CD4-positive, alpha-beta T cell treated with Interleukin-1 beta for 1 hour (primary cell): ENCODE measurements around the gene KRTAP4-16.
"Not testable (repeated sequence)": the region's sequence is repeated elsewhere in the genome, so short reads cannot be mapped to it uniquely, and the experiment has no call there.

ENCODE experiments used
- DNase-seq, 2 donors: peaks; one replicate each; pipeline ENCODE4 v3.0.0-alpha.2; 2020 to 2022

KRTAP4-16 gene

DNA sequence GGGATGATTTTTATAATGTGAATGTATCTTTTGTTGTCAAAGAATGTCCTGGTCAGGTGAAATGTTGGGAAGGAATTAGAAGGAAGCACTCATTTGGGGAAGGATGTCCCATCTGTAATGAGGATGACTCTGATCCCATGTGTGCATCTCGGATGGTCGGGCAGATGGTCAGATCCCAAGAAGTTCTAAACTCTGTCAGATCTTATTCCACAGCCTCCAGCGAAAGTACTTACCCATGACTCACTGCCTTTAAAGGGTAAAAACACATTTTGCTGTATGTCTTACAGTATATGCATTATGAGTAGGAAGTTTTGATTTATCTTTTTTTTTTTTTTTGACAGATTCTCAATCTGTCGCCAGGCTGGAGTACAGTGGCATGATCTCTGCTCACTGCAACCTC lies 16.7 kb upstream of the KRTAP4-16 start:
- no peak for DNase-seq

DNA sequence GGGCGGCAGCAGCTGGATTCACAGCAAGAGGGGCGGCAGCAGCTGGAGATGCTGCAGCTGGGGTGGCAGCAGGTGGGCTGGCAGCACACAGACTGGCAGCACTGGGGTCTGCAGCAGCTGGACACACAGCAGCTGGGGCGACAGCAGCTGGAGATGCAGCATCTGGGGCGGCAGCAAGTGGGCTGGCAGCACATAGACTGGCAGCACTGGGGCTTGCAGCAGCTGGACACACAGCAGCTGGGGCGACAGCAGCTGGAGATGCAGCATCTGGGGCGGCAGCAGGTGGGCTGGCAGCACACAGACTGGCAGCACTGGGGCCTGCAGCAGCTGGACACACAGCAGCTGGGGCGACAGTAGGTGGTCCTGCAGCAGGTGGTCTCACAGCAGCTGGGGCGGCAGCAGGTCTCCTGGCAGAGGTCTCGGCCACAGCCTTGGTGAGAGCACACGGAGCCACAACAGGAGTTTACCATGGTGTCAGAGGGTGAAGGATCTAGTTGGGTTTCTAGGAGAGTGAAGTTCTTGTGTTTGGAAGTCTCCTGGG lies 15.9 kb upstream of the KRTAP4-16 start, which contains the start of gene KRTAP4-11:
Gene KRTAP4-11 (minus strand): TSS at position 528 of the 541 bp plus-strand sequence. CDS start 58 bp downstream, at position 470.
- not testable (repeated sequence) for DNase-seq

DNA sequence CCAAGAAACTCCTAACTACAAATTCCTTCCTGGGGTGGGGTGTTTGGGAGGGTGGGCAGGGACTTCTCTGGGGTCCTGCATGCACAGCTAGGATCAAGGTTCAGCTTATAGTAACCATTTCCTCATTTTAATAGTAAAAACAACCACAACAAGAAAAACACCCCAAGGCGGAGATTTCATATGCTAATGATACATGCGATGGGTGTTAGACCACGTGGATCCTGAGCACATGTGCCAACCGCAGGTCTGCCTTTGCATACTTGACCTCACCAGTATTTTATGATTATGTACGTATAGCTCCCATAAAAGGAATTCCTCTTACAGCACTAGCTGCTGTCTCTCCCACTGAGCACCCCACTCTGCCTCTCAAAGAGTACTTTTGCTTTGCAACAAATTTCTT lies 14.3 kb upstream of the KRTAP4-16 start:
- peak in 1 of 2 donors; percentile 52 for DNase-seq

DNA sequence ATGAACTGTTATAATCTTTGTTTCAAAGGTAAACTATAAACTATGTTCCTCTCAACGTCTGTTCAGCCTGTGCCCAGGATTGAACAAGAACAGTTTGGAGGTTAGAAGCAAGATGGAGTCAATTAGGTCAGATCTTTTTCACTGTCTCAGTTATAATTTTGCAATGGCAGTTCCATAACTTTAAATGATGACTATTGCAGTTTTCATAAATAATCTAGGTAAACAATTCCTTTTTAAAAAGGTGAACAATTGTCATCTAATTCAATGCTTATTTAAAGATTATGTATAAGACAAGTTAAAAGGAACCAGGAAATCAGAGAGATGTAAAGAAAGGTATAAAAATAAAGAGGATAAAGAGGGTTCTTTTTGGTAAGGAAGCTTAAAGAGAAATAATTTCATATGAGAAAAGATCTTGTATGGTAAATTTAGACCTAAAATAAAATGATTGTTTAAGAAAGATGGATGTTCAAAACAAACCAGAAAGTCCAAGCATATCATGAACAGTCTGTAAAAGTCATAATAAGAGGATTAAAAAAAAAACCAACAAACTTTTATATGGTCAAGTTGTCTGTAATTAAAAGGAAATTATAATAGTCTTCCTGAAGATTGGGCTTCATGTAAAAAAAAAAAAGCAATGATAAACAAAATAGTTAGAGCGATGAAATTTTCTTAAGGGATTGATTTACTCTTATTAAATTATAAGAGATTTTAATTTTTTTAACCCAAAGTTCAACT lies 9.3 kb upstream of the KRTAP4-16 start:
- DNase-seq = no peak

DNA sequence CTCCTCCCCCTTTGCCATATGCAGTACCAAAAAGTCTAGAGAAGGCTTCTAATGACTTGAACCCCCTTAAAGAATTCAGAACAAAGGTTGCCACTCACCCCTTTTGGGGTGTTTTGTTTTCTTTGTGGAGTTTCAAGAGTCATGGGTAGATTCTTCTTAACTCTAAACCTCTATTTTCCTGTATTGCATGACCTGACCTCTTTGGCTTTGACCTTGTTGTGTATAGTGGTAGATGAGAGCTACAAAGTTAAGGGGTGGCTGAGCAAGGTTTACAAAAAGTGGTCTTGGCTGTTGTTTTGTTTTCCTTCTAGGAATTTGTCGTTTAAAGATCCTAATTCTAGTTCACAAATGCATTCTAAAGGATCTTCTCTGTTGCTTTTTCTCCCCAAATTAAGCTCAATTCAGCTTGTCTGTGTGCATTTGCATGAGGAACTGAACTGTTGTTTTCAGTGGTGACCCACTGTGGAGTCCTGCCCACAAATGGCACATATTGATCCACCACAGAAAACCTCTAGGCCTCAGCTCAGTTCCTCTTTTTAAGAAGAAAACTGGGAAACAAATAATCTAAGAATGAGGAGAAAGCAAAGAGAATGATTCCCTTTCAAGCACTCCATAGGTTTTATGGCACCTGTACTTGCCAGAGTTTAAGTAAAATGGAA lies 6.8 kb upstream of the KRTAP4-16 start:
- not testable (repeated sequence) for DNase-seq

DNA sequence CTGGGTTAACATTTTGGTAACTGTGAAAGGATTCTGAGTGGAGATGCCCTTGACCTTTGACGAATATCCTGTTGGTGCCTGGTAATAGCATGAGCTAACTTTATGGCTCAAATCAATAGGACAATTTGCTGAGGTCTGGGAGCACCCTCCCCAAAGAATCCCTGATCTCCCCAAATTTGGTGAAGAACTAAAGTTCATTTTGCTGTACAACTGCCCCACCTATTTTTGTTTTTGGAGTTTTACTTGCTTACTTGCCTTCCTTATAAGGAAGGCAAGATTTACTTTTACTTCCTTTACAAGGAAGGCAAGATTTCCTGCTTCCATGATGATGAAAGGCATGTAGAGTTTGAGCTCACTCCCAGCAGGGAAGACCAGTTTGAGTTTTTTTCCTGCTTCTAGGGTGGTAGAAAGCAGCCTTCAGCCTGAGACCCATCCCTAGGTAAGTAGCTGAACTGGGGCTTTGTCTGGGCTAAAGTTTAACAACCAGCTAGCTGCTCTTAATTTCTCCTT lies 6.0 kb upstream of the KRTAP4-16 start:
- no peak for DNase-seq

DNA sequence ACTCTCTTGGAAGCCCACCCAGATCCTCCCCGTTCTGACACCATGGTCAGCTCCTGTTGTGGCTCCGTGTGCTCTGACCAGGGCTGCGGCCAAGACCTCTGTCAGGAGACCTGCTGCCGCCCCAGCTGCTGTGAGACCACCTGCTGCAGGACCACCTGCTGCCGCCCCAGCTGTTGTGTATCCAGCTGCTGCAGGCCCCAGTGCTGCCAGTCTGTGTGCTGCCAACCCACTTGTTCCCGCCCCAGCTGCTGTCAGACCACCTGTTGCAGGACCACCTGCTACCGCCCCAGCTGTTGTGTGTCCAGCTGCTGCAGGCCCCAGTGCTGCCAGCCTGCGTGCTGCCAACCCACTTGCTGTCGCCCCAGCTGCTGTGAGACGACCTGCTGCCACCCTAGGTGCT lies 3.3 kb upstream of the KRTAP4-16 start, which contains the start of gene KRTAP4-9:
Gene KRTAP4-9 (plus strand): TSS at position 43 of the 400 bp plus-strand sequence. CDS start 0 bp downstream, at position 43.
- not testable (repeated sequence) for DNase-seq

DNA sequence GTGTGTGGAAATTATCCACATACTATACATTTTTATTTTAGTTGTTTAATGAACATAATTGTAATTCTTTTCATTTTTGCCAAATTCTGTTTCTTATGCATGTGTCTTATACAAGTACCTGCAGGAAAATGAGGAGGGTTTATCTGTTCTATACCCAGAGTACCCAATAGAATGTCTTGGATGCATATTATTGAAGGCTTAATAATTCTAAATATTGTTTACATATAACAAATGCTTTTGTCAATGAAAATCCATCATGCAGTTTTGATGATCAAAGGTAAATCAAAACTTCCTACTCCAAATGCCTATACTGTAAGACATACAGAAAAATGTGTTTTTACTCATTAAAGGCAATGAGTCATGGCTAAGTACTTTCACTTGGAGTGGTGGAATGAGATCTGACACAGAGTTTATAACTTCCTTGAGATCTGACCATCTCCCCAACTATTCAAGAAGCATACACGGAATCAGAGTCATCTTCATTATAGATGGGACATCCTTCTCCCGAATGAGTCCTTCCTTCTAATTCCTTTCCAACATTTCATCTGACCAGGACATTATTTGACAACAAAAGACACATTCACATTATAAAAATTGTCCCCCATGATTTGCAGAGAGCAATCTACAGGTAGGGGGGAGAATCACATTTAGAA lies 2.5 kb upstream of the KRTAP4-16 start:
- DNase-seq = not testable (repeated sequence)

DNA sequence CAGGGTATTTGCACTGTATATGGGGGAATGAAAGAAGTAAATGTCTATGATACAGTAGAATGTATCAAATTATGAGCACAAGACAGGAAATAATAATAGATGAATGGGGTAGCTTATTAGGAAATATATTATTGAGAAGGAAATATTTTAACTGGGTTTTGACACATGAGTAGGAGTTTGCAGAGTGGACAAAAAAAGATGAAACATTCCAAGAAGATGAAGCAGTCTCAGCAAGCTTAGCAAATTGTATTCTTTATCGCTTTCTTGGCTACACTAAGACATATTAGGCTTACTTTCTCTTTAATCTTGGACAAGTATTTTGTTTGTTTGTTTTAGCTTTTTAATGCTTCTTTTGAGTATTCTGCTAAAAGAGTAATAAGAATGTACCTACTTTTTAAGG lies 1.9 kb upstream of the KRTAP4-16 start:
- no peak for DNase-seq

DNA sequence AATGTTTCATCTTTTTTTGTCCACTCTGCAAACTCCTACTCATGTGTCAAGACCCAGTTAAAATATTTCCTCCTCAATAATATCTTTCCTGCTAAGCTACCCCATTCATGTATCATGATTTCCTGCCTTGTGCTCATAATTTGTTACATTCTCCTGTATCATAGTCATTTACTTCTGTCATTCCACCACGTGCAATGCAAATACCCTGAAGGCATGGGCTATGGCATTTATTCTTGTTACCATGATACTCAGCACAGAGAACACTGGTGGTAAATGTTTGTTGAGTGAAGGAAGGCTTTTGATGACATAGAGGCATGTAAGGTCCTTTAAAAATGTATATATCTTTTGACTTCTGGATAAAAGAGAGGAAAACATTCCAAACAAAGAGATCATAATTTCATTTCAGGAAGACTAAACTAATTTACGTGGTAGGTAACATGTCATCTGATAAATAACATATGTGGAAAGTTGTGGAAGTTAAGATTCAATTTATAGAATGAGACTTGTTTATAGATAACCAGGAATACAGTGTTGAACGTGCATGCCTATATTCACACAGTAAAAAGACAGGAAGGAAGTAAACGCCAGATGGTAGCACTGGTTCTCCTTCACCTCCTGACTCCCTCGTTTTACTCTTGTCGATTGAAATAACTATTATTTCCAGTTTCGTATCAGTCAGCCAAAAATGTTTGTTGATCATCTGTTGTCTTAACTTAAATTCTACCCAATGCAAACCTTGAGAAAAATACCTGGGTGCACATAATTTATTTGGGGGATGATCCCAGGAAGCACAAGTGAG lies 2.1 kb downstream of the KRTAP4-16 start:
- not testable (repeated sequence) for DNase-seq

DNA sequence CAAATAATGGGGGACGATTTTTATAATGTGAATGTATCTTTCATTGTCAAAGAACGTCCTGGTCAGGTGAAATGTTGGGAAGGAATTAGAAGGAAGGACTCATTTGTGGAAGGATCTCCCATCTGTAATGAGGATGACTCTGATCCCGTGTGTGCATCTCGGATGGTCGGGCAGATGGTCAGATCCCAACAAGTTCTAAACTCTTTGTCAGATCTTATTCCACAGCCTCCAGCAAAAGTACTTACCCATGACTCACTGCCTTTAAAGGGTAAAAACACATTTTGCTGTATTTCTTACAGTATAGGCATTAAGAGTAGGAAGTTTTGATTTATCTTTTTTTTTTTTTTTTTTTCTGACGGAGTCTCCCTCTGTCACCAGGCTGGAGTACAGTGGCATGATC lies 3.5 kb downstream of the KRTAP4-16 start:
- DNase-seq = no peak

DNA sequence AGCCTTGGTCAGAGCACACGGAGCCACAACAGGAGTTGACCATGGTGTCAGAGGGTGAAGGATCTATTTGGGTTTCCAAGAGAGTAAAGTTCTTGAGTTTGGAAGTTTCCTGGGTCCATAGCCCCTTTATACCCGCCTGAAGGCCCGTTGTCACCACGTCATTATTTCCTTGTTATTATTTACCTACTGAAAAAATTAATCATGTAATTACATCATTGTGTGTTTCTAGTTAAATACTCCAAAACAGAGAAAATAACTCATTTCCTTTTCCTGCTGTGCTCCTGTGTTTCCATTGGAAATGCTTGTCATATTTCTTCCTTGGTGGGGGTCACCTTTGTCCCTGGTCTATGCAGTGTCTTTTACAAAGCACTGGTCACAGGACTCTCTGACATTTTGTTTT lies 4.0 kb downstream of the KRTAP4-16 start, which contains the start of gene KRTAP4-8:
Gene KRTAP4-8 (minus strand): TSS at position 101 of the 400 bp plus-strand sequence. CDS start 58 bp downstream, at position 43.
- DNase-seq = no peak

DNA sequence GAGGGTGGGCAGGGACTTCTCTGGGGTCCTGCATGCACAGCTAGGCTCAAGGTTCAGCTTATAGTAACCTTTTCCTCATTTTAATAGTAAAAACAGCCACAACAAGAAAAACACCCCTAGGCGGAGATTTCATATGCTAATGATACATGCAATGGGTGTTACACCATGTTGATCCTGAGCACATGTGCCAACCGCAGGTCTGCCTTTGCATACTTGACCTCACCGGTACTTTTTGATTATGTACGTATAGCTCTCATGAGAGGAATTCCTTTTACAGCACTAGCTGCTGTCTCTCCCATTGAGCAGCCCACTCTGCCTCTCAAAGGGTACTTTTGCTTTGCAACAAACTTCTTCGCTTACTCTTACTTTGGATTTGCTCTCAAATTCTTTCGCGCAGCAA lies 6.0 kb downstream of the KRTAP4-16 start:
- no peak for DNase-seq

DNA sequence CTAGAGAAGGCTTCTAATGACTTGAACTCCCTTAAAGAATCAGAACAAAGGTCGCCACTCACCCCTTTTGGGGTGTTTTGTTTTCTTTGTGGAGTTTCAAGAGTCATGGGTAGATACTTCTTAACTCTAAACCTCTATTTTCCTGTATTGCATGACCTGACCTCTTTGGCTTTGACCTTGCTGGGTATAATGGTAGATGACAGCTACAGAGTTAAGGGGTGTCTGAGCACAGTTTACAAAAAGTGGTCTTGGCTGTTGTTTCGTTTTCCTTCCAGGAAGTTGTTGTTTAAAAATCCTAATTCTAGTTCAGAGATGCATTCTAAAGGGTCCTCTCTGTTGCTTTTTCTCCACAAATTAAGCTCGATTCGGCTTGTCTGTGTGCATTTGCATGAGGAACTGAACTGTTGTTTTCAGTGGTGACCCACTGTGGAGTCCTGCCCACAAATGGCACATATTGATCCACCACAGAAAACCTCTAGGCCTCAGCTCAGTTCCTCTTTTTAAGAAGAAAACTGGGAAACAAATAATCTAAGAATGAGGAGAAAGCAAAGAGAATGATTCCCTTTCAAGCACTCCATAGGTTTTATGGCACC lies 13.2 kb downstream of the KRTAP4-16 start:
- DNase-seq = not testable (repeated sequence)

DNA sequence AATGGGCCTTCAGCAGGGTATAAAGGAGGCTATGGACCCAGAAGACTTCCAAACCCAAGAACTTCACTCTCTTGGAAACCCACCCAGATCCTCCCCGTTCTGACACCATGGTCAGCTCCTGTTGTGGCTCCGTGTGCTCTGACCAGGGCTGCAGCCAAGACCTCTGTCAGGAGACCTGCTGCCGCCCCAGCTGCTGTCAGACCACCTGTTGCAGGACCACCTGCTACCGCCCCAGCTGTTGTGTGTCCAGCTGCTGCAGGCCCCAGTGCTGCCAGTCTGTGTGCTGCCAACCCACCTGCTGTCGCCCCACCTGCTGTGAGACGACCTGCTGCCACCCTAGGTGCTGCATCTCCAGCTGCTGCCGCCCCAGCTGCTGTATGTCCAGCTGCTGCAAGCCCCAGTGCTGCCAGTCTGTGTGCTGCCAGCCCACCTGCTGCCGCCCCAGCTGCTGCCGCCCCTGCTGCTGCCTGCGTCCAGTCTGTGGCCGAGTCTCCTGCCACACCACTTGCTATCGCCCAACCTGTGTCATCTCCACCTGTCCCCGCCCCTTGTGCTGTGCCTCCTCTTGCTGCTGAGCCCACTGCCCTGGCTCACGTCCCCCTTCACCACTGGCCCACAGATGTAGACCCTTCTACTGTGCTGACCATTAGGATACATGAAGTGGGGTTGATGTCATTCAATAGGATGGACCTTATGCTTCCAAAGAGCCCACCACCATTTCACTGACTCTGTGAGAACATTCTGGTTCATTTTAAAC lies 17.7 kb downstream of the KRTAP4-16 start, which contains the start of gene KRTAP4-7:
Gene KRTAP4-7 (plus strand): TSS at position 51 of the 757 bp plus-strand sequence. CDS start 57 bp downstream, at position 108.
- not testable (repeated sequence) for DNase-seq

DNA sequence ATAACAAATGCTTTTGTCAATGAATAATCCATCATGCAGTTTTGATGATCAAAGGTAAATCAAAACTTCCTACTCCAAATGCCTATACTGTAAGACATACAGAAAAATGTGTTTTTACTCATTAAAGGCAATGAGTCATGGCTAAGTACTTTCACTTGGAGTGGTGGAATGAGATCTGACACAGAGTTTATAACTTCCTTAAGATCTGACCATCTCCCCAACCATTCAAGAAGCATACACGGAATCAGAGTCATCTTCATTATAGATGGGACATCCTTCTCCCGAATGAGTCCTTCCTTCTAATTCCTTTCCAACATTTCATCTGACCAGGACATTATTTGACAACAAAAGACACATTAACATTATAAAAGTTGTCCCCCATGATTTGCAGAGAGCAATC lies 18.6 kb downstream of the KRTAP4-16 start:
- not testable (repeated sequence) for DNase-seq

DNA sequence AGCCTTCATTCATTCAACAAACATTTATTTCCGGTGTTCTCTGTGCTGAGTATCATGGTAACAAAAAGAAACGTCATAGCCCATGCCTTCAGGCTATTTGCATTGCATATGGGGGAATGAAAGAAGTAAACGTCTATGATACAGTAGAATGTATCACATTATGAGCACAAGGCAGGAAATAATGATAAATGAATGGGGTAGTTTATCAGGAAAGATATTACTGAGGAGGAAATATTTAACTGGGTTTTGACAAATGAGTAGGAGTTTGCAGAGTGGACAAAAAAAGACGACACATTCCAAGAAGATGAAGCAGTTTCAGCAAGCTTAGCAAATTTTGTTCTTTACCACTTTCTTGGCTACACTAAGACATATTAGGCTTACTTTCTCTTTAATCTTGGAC lies 19.4 kb downstream of the KRTAP4-16 start:
- no peak for DNase-seq

DNA sequence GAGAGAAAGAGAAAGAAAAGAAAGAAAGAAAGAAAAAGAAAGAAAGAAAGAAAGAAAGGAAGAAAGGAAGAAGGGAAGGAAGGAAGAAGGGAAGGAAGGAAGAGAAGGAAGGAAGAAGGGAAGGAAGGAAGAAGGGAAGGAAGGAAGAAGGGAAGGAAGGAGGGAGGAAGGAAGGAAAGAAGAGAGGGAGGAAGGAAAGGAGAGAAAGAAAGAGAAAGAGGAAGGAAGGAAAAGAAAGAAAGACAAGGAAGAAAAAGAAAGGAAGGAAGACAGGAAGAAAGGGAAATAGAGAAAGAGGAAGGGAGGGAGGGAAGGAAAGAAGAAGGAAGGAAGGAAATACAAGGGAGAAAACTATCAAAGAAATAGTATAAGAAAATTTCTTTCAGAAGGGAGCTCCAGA lies 25.2 kb downstream of the KRTAP4-16 start:
- DNase-seq = no peak

DNA sequence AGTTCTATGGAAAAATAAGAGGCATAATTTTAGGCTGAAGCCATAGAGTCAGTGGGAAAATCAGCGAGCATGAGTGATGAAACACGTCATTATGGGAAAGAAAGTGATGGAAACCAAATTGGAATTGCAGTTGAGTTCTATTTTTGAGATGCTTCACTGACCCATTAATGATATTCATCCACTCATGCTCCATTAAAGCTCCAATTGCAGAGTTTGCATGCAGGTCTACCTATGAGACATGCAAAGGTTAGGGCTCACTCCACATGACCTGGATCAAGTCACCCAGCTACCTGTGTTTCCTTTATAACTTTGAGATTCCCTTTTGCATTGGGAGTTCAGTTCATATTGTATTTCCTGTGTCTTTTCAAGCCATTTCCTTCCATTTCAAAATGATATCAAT lies 28.3 kb downstream of the KRTAP4-16 start:
- DNase-seq = no peak

DNA sequence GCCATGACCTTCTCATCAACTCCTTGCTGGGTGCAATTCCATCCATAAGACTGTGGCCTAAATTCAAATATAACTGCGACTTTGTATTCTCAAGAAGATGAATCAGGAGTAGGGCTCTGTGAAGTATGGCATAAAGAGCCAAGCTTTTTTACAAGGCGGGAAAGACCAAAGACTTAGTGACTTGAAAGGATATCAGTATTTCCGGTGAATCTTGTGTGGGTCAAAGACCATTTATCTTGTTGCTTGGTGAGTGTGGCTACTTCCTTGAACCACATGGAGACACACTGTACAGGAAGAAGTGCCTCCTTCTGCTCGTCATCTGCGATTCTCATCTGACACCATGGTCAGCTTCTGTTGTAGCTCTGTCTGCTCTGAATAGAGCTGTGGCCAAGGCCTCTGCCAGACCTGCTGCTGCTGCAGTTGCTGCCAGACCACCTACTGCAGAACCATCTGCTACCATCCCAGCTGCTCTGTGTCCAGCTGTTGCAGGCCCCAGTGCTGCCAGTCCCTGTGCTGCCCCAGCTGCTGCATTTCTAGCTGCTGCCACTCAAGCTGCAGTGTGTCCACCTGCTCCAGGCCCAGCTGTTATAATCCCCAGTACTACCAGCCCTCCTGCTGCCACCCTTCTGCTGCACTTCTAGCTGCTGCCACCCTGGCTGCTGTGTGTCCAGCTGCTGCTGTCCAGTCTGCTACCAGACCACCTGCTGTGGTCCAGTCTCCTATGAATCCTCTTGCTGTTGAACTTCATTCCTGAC lies 30.2 kb downstream of the KRTAP4-16 start:
- no peak for DNase-seq
